Hepatocyte (in vitro differentiated cells): ENCODE data around the gene MAGI2.

Experiments
- EZH2 ChIP-seq: fragments of 200-600 bp; sonication (generic); IDR thresholded peaks from 2 replicates; pipeline ENCODE4 v1.6.1; 2016; ENCODE audit warnings: antibody characterized with exemption, mild to moderate bottlenecking, borderline replicate concordance
- EZH2phosphoT487 ChIP-seq: fragments of 200-600 bp; sonication (generic); IDR thresholded peaks from one replicate; pipeline ENCODE4 v1.6.1; 2018; ENCODE audit warnings: antibody characterized with exemption, mild to moderate bottlenecking, low read depth, moderate library complexity; ENCODE audit not compliant: unreplicated experiment, severe bottlenecking
- TF ChIP-seq, protein P1 (sequence below): fragments of 200-600 bp; sonication (generic); IDR thresholded peaks from 2 replicates; pipeline ENCODE4 v1.5.1; 2016; ENCODE audit warnings: antibody characterized with exemption, mild to moderate bottlenecking; ENCODE audit not compliant: poor library complexity

DNA sequence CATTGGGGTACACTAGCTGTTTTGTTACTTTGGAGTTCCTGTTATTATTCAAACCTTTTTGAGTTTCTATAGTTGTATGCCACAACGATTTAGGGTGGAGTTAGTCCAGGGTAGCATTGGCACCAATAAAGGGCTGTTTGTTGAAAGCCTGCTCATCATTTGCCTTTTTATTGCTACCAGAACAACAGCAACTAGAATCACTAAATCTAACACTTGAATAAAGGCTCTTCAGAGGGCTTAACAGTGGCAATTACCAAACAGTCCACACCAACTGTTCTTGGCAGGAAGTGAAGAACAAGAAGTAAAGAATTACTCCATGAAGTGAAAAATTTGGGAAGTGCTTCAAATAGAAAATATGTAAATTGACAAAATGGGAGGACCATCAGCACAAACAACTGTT, 1033.5 kb downstream of the MAGI2 start:
- TF ChIP-seq, protein P1, sequence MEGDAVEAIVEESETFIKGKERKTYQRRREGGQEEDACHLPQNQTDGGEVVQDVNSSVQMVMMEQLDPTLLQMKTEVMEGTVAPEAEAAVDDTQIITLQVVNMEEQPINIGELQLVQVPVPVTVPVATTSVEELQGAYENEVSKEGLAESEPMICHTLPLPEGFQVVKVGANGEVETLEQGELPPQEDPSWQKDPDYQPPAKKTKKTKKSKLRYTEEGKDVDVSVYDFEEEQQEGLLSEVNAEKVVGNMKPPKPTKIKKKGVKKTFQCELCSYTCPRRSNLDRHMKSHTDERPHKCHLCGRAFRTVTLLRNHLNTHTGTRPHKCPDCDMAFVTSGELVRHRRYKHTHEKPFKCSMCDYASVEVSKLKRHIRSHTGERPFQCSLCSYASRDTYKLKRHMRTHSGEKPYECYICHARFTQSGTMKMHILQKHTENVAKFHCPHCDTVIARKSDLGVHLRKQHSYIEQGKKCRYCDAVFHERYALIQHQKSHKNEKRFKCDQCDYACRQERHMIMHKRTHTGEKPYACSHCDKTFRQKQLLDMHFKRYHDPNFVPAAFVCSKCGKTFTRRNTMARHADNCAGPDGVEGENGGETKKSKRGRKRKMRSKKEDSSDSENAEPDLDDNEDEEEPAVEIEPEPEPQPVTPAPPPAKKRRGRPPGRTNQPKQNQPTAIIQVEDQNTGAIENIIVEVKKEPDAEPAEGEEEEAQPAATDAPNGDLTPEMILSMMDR, result no peak
- TF ChIP-seq EZH2phosphoT487, result no peak
- no peak for TF ChIP-seq EZH2
